OCI-LY7 (cell line): Measurements from ENCODE around the gene MUC5B.

Experiments
- EZH2phosphoT487 ChIP-seq: fragments of 200-600 bp; sonication (generic); IDR thresholded peaks from 2 replicates; pipeline ENCODE4 v1.6.1; 2018; ENCODE audit warnings: low read depth, borderline replicate concordance, mild to moderate bottlenecking, mixed run types, antibody characterized with exemption, low read length, moderate library complexity, mixed read lengths
- TF ChIP-seq, protein P1 (sequence below): fragments of 200-600 bp; sonication (generic); conservative IDR thresholded peaks from 2 replicates; pipeline ENCODE4 v1.5.1; 2014; ENCODE audit warnings: mild to moderate bottlenecking, antibody characterized with exemption, low read length, moderate library complexity, mixed read lengths

DNA sequence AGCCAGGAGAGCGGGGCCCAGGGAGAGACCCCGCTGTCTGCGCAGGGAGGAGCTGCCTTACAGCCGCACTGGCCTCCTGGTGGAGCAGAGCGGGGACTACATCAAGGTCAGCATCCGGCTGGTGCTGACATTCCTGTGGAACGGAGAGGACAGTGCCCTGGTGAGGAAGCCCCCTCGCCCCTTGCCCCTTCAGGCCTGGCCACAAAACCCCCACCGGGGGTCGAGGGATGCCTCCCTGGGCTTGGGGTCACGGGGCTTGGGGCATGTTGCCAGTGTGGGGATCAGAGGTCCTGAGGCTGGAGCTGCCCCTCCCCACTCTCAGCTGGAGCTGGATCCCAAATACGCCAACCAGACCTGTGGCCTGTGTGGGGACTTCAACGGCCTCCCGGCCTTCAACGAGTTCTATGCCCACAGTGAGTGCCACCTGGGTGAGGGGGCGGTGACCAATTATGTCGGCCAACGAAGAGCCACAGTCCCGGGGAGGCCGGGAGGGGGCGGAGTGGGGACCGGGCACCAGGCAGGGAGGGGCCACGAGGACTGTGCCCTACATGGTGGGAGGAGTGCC lies 4.2 kb downstream of the MUC5B start:
- TF ChIP-seq, protein P1, sequence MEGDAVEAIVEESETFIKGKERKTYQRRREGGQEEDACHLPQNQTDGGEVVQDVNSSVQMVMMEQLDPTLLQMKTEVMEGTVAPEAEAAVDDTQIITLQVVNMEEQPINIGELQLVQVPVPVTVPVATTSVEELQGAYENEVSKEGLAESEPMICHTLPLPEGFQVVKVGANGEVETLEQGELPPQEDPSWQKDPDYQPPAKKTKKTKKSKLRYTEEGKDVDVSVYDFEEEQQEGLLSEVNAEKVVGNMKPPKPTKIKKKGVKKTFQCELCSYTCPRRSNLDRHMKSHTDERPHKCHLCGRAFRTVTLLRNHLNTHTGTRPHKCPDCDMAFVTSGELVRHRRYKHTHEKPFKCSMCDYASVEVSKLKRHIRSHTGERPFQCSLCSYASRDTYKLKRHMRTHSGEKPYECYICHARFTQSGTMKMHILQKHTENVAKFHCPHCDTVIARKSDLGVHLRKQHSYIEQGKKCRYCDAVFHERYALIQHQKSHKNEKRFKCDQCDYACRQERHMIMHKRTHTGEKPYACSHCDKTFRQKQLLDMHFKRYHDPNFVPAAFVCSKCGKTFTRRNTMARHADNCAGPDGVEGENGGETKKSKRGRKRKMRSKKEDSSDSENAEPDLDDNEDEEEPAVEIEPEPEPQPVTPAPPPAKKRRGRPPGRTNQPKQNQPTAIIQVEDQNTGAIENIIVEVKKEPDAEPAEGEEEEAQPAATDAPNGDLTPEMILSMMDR, result no peak
- TF ChIP-seq EZH2phosphoT487, result no peak
